HCT116 (cell line): ENCODE measurements around the gene ZSCAN4. TPM values are rescaled to one million over a fixed set of nuclear protein-coding genes. Genes with fewer than 3 reads are reported as not detected.

ENCODE experiments used
- ATAC-seq: fragments of 200-7000 bp; cut with Tn5 transposase; 2 replicates; pipeline ENCODE4 v1.9.1; 2020; ENCODE audit warnings: mild to moderate bottlenecking, moderate library complexity
- BruUV-seq: library from RNA; stranded (reverse); fragments of 400-500 nt; replicated peaks from 2 replicates; lab custom pipeline; 2021; lab: Mats Ljungman, UMichigan
- CTCF ChIA-PET: fragments of 300-600 bp; sonication (Branson Sonifier 250); formaldehyde crosslinking; loops from one replicate; lab custom pipeline; 2021; ENCODE audit warnings: antibody characterized with exemption; lab: Charles Lee
- POLR2A ChIA-PET: fragments of 300-600, 350-600 bp; sonication (Branson Sonifier 250); formaldehyde crosslinking; loops from one replicate; lab custom pipeline; 2021; ENCODE audit warnings: antibody characterized with exemption; lab: Charles Lee
- RAD21 ChIA-PET, 2 experiments: fragments of 300-600 bp; sonication (Branson Sonifier 250); formaldehyde crosslinking; loops; one replicate each; lab custom pipeline; 2023; ENCODE audit warnings: low total read pairs in 2 of 2; ENCODE audit not compliant: uncharacterized antibody in 2 of 2, unreplicated experiment in 2 of 2, low non-redundant PET in 1 of 2; lab: Charles Lee
- DNase-seq: peaks from one replicate; pipeline ENCODE4 v3.0.0-alpha.2; 2010; ENCODE audit warnings: low read depth, low spot score
- H2AFZ ChIP-seq: fragments of 200-600 bp; shearing (Covaris generic), sonication (generic); 2 replicates; pipeline ENCODE4 v1.6.1; 2017; ENCODE audit warnings: low read depth, mixed run types, mixed read lengths, antibody characterized with exemption, low read length; ENCODE audit not compliant: poor library complexity, severe bottlenecking
- H3K27ac ChIP-seq: 2 replicates; pipeline ENCODE4 v1.5.1; 2012; ENCODE audit warnings: low read depth, low read length
- H3K27me3 ChIP-seq: fragments of 200-600 bp; sonication (generic); 2 replicates; pipeline ENCODE4 v1.6.1; 2016; ENCODE audit warnings: mixed run types, low read length, mixed read lengths; ENCODE audit not compliant: insufficient read depth
- H3K36me3 ChIP-seq, 2 experiments: fragments of 200-500 bp in 1 of 2; fragments of 200-600 bp in 1 of 2; sonication (Bioruptor generic) in 1 of 2; sonication (generic) in 1 of 2; 2 replicates each; pipeline versions ENCODE4 v1.5.1 to v1.6.1; 2014 to 2016; ENCODE audit warnings: low read length in 2 of 2, inconsistent platforms in 1 of 2, mixed read lengths in 1 of 2, mixed run types in 1 of 2; ENCODE audit not compliant: insufficient read depth in 2 of 2, control insufficient read depth in 1 of 2
- H3K4me1 ChIP-seq, 2 experiments: fragments of 200-600 bp in 1 of 2; sonication (generic) in 1 of 2; 2 replicates each; pipeline versions ENCODE4 v1.5.1 to v1.6.1; 2012 to 2017; ENCODE audit warnings: low read length in 2 of 2, inconsistent platforms in 1 of 2, mild to moderate bottlenecking in 1 of 2, mixed read lengths in 1 of 2, mixed run types in 1 of 2, moderate library complexity in 1 of 2; ENCODE audit not compliant: insufficient read depth in 2 of 2, control insufficient read depth in 1 of 2
- H3K4me2 ChIP-seq: fragments of 200-600 bp; sonication (generic); 2 replicates; pipeline ENCODE4 v1.6.1; 2017; ENCODE audit warnings: mixed run types, low read length, mixed read lengths
- H3K4me3 ChIP-seq, 2 experiments: fragments of 200-600 bp in 1 of 2; sonication (generic) in 1 of 2; replicated peaks in 1 of 2; 2 replicates each; pipeline ENCODE4 v1.5.1; 2011 to 2016; ENCODE audit warnings: low read length in 2 of 2, control low read depth in 1 of 2, low read depth in 1 of 2, mild to moderate bottlenecking in 1 of 2, mixed read lengths in 1 of 2, mixed run types in 1 of 2
- H3K79me2 ChIP-seq: fragments of 200-600 bp; sonication (generic); 2 replicates; pipeline ENCODE4 v1.6.1; 2017; ENCODE audit warnings: mild to moderate bottlenecking, mixed run types, low read length, moderate library complexity, mixed read lengths; ENCODE audit not compliant: insufficient read depth
- H3K9ac ChIP-seq: fragments of 200-600 bp; sonication (generic); 2 replicates; pipeline ENCODE4 v1.6.1; 2016; ENCODE audit warnings: low read length, mixed read lengths
- H3K9me2 ChIP-seq: fragments of 200-600 bp; sonication (generic), shearing (Covaris generic); 2 replicates; pipeline ENCODE4 v1.6.1; 2017; ENCODE audit warnings: mixed run types, mild to moderate bottlenecking, moderate library complexity; ENCODE audit not compliant: insufficient read depth
- H3K9me3 ChIP-seq, 2 experiments: fragments of 200-500 bp in 1 of 2; fragments of 200-600 bp in 1 of 2; sonication (Bioruptor generic) in 1 of 2; sonication (generic) in 1 of 2; 2 replicates each; pipeline ENCODE4 v1.6.1; 2014 to 2017; ENCODE audit warnings: low read length in 2 of 2, mixed read lengths in 2 of 2, inconsistent platforms in 1 of 2, low read depth in 1 of 2, mild to moderate bottlenecking in 1 of 2, mixed run types in 1 of 2, moderate library complexity in 1 of 2; ENCODE audit not compliant: control insufficient read depth in 1 of 2, insufficient read depth in 1 of 2
- H4K20me1 ChIP-seq: fragments of 200-600 bp; sonication (generic), shearing (Covaris generic); 2 replicates; pipeline ENCODE4 v1.6.1; 2017; ENCODE audit warnings: mixed run types, mild to moderate bottlenecking, moderate library complexity; ENCODE audit not compliant: insufficient read depth
- ATF3 ChIP-seq: IDR thresholded peaks from 2 replicates; pipeline ENCODE4 v1.6.1; 2012
- CEBPB ChIP-seq: IDR thresholded peaks from 2 replicates; pipeline ENCODE4 v1.6.1; 2012; ENCODE audit warnings: low read depth
- ELF1 ChIP-seq: IDR thresholded peaks from 2 replicates; pipeline ENCODE4 v1.6.1; 2012; ENCODE audit warnings: low read depth, borderline replicate concordance
- EZH2 ChIP-seq: fragments of 200-600 bp; sonication (generic); IDR thresholded peaks from 2 replicates; pipeline ENCODE4 v1.6.1; 2017; ENCODE audit warnings: antibody characterized with exemption, mixed run types
- EZH2phosphoT487 ChIP-seq: fragments of 200-600 bp; IDR thresholded peaks from 2 replicates; pipeline ENCODE4 v1.6.1; 2018; ENCODE audit warnings: antibody characterized with exemption, borderline replicate concordance
- FOSL1 ChIP-seq: IDR thresholded peaks from 2 replicates; pipeline ENCODE4 v1.6.1; 2012; ENCODE audit warnings: low read depth
- JUND ChIP-seq: IDR thresholded peaks from 2 replicates; pipeline ENCODE4 v1.6.1; 2012
- POLR2AphosphoS5 ChIP-seq: IDR thresholded peaks from 2 replicates; pipeline ENCODE4 v1.6.1; 2011; ENCODE audit warnings: mild to moderate bottlenecking, low read depth, low read length, moderate library complexity
- SIN3A ChIP-seq: IDR thresholded peaks from 2 replicates; pipeline ENCODE4 v1.6.1; 2012; ENCODE audit warnings: low read depth
- SP1 ChIP-seq: IDR thresholded peaks from 2 replicates; pipeline ENCODE4 v1.6.1; 2012; ENCODE audit warnings: low read depth
- SRF ChIP-seq: IDR thresholded peaks from 2 replicates; pipeline ENCODE4 v1.6.1; 2012; ENCODE audit warnings: low read depth
- TCF7L2 ChIP-seq: IDR thresholded peaks from 2 replicates; pipeline ENCODE4 v1.7.0; 2011; ENCODE audit warnings: borderline replicate concordance, inconsistent platforms; ENCODE audit not compliant: insufficient read depth, insufficient read length; ENCODE audit errors: extremely low read depth
- YY1 ChIP-seq: IDR thresholded peaks from 2 replicates; pipeline ENCODE4 v1.6.1; 2011; ENCODE audit warnings: low read length, low read depth, moderate library complexity, mild to moderate bottlenecking; ENCODE audit not compliant: insufficient replicate concordance; ENCODE audit errors: extremely low read depth
- ZFX ChIP-seq: fragments of 450-650 bp; IDR thresholded peaks from 2 replicates; pipeline ENCODE4 v1.6.1; 2017
- ZNF274 ChIP-seq: fragments of 200-500 bp; sonication (Bioruptor generic); IDR thresholded peaks from 2 replicates; pipeline ENCODE4 v1.6.1; 2014; ENCODE audit warnings: mild to moderate bottlenecking, low read depth, low read length, inconsistent platforms
- intact Hi-C: fragments of 100-400 bp; cut with micrococcal nuclease; formaldehyde crosslinking; loops from 2 replicates; pipeline ENCODE4 v1.10.0; 2022
- total RNA-seq: library from RNA; stranded (reverse); gene quantifications from one replicate; pipeline ENCODE4 v1.2.1, GENCODE V29; 2021; ENCODE audit not compliant: unreplicated experiment
- TF ChIP-seq, protein P1 (sequence below), 3 experiments: fragments of 200-600 bp in 1 of 3; sonication (generic) in 1 of 3; IDR thresholded peaks in 2 of 3; conservative IDR thresholded peaks in 1 of 3; 2 replicates each; pipeline ENCODE4 v1.5.1; 2012 to 2017; ENCODE audit warnings: low read depth in 2 of 3, low read length in 2 of 3, antibody characterized with exemption in 1 of 3, borderline replicate concordance in 1 of 3, control low read depth in 1 of 3, mild to moderate bottlenecking in 1 of 3, mixed read lengths in 1 of 3, mixed run types in 1 of 3, moderate library complexity in 1 of 3; ENCODE audit not compliant: insufficient read depth in 1 of 3
- TF ChIP-seq, protein P2 (sequence below): IDR thresholded peaks from 2 replicates; pipeline ENCODE4 v1.6.1; 2011; ENCODE audit warnings: mild to moderate bottlenecking, low read length, moderate library complexity; ENCODE audit not compliant: insufficient replicate concordance; ENCODE audit errors: extremely low read depth

ZSCAN4 gene
- total RNA-seq, 1 experiment from 2014 or later = not detected

GRCh38 chr19:57651654-57651996 lies 17.1 kb upstream of the ZSCAN4 start:
- TF ChIP-seq, protein P1, sequence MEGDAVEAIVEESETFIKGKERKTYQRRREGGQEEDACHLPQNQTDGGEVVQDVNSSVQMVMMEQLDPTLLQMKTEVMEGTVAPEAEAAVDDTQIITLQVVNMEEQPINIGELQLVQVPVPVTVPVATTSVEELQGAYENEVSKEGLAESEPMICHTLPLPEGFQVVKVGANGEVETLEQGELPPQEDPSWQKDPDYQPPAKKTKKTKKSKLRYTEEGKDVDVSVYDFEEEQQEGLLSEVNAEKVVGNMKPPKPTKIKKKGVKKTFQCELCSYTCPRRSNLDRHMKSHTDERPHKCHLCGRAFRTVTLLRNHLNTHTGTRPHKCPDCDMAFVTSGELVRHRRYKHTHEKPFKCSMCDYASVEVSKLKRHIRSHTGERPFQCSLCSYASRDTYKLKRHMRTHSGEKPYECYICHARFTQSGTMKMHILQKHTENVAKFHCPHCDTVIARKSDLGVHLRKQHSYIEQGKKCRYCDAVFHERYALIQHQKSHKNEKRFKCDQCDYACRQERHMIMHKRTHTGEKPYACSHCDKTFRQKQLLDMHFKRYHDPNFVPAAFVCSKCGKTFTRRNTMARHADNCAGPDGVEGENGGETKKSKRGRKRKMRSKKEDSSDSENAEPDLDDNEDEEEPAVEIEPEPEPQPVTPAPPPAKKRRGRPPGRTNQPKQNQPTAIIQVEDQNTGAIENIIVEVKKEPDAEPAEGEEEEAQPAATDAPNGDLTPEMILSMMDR (IDR thresholded peaks at IDR 0.05 in 2 of 3, conservative IDR thresholded peaks at IDR 0.05 in 1 of 3; ENCODE audit: borderline replicate concordance in 1 of 3, insufficient read depth in 1 of 3, low read depth in 2 of 3, low read length in 2 of 3) = 0 out of 6 replicates have a peak, but pooled peaks of 1 of the 3 experiments have one; percentile 4
- TF ChIP-seq ATF3 = no peak
- no peak overlapping the region for H3K27ac ChIP-seq
- H3K79me2 ChIP-seq = no peaks in the 10 kb centered on the region
- peaks cover 0 to 3% of the 10 kb centered on the region in 2 experiments; a peak in 2 of 4 replicates for H3K9me3 ChIP-seq
- no peak overlapping the region for H3K9ac ChIP-seq
- H3K4me2 ChIP-seq = no peak overlapping the region
- DNase-seq = no peak
- no peak overlapping the region for H2AFZ ChIP-seq
- RAD21 ChIA-PET = no interaction called here
- POLR2A ChIA-PET = no interaction called here
- intact Hi-C loops = no loop called here
- no TSS peak for BruUV-seq
- H4K20me1 ChIP-seq = no peaks in the 10 kb centered on the region
- H3K4me3 ChIP-seq = no peak overlapping the region
- no peaks in the 10 kb centered on the region for H3K27me3 ChIP-seq
- CTCF ChIA-PET = no interaction called here
- H3K36me3 ChIP-seq = no peaks in the 10 kb centered on the region
- no peaks in the 10 kb centered on the region for H3K4me1 ChIP-seq
- no peaks in the 10 kb centered on the region for H3K9me2 ChIP-seq
- no peak for ATAC-seq

GRCh38 chr19:57653689-57654088 lies 15.0 kb upstream of the ZSCAN4 start:
- H3K79me2 ChIP-seq = no peaks in the 10 kb centered on the region
- RAD21 ChIA-PET = no interaction called here
- no peak overlapping the region for H3K4me2 ChIP-seq
- H3K4me3 ChIP-seq = no peak overlapping the region
- H4K20me1 ChIP-seq = no peaks in the 10 kb centered on the region
- ATAC-seq (no peak), DNase-seq (no peak)
- H3K4me1 ChIP-seq = no peaks in the 10 kb centered on the region
- POLR2A ChIA-PET = no interaction called here
- no peaks in the 10 kb centered on the region for H3K36me3 ChIP-seq
- H3K9ac ChIP-seq = no peak overlapping the region
- no TSS peak for BruUV-seq
- H2AFZ ChIP-seq = no peak overlapping the region
- no peaks in the 10 kb centered on the region for H3K9me2 ChIP-seq
- no peaks in the 10 kb centered on the region for H3K27me3 ChIP-seq
- CTCF ChIA-PET = no interaction called here
- intact Hi-C loops = no loop called here
- no peak overlapping the region for H3K27ac ChIP-seq
- peaks cover 0 to 3% of the 10 kb centered on the region in 2 experiments; a peak in 2 of 4 replicates for H3K9me3 ChIP-seq
- TF ChIP-seq EZH2phosphoT487 = no peak
- TF ChIP-seq SRF = no peak
- TF ChIP-seq SIN3A = no peak
- TF ChIP-seq ELF1 = no peak
- TF ChIP-seq CEBPB = no peak
- TF ChIP-seq TCF7L2 = no peak
- TF ChIP-seq EZH2 = no peak
- no peak for TF ChIP-seq FOSL1
- no peak for TF ChIP-seq ZNF274
- TF ChIP-seq YY1 = no peak
- TF ChIP-seq SP1 = no peak
- no peak for TF ChIP-seq JUND
- TF ChIP-seq, protein P2, sequence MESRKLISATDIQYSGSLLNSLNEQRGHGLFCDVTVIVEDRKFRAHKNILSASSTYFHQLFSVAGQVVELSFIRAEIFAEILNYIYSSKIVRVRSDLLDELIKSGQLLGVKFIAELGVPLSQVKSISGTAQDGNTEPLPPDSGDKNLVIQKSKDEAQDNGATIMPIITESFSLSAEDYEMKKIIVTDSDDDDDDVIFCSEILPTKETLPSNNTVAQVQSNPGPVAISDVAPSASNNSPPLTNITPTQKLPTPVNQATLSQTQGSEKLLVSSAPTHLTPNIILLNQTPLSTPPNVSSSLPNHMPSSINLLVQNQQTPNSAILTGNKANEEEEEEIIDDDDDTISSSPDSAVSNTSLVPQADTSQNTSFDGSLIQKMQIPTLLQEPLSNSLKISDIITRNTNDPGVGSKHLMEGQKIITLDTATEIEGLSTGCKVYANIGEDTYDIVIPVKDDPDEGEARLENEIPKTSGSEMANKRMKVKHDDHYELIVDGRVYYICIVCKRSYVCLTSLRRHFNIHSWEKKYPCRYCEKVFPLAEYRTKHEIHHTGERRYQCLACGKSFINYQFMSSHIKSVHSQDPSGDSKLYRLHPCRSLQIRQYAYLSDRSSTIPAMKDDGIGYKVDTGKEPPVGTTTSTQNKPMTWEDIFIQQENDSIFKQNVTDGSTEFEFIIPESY = no peak
- no peak for TF ChIP-seq ZFX
- no peak for TF ChIP-seq POLR2AphosphoS5
